AG08395 (cell line): ENCODE data around the gene RYR1.

ENCODE experiments used
- DNase-seq: peaks from one replicate; pipeline ENCODE4 v3.0.0; 2012; ENCODE audit warnings: mixed read lengths, low spot score

RYR1 gene

GRCh38 chr19:38433268-38433733 lies at the start of gene RYR1:
TSS of gene RYR1 (plus strand) at chr19:38433691. CDS start at chr19:38433830, 139 bp downstream.
- peak; percentile 73 for DNase-seq

- DNase-seq: no peak
Measured at GRCh38 chr19:38383743-38384142, 49.7 kb upstream of the RYR1 start.

GRCh38 chr19:38384209-38385027 lies 49.1 kb upstream of the RYR1 start:
- DNase-seq: no peak

- DNase-seq: no peak
Measured at GRCh38 chr19:38385057-38385803, 48.3 kb upstream of the RYR1 start.

- no peak for DNase-seq
Measured at GRCh38 chr19:38385804-38386257, 47.7 kb upstream of the RYR1 start.

GRCh38 chr19:38386300-38386970 lies 47.1 kb upstream of the RYR1 start:
- DNase-seq: no peak

GRCh38 chr19:38386971-38387549 lies 46.4 kb upstream of the RYR1 start:
- no peak for DNase-seq

GRCh38 chr19:38387550-38388348 lies 45.7 kb upstream of the RYR1 start, which contains the start of gene GGN:
TSS of gene GGN (minus strand) at chr19:38388034. CDS start at chr19:38387261, 773 bp downstream.
- peak; percentile 96 for DNase-seq

- DNase-seq: peak; percentile 53
Measured at GRCh38 chr19:38388349-38389100, 45.0 kb upstream of the RYR1 start, which contains the start of gene SPRED3. TSS of gene SPRED3 (plus strand) at chr19:38388697. CDS start at chr19:38390303, 1,606 bp downstream.

- DNase-seq: peak; percentile 89
Measured at GRCh38 chr19:38389101-38389925, 44.2 kb upstream of the RYR1 start.

- no peak for DNase-seq
Measured at GRCh38 chr19:38389957-38390924, 43.2 kb upstream of the RYR1 start.

GRCh38 chr19:38391911-38392464 lies 41.5 kb upstream of the RYR1 start:
- DNase-seq: no peak

GRCh38 chr19:38392707-38393308 lies 40.7 kb upstream of the RYR1 start:
- DNase-seq: peak; percentile 44

GRCh38 chr19:38394488-38394887 lies 39.0 kb upstream of the RYR1 start:
- DNase-seq: peak; percentile 31

- no peak for DNase-seq
Measured at GRCh38 chr19:38395381-38396114, 37.9 kb upstream of the RYR1 start.

- no peak for DNase-seq
Measured at GRCh38 chr19:38399081-38399480, 34.4 kb upstream of the RYR1 start.

GRCh38 chr19:38399537-38399936 lies 34.0 kb upstream of the RYR1 start:
- no peak for DNase-seq
